ENCODE data around the gene ABHD14A.

DNA sequence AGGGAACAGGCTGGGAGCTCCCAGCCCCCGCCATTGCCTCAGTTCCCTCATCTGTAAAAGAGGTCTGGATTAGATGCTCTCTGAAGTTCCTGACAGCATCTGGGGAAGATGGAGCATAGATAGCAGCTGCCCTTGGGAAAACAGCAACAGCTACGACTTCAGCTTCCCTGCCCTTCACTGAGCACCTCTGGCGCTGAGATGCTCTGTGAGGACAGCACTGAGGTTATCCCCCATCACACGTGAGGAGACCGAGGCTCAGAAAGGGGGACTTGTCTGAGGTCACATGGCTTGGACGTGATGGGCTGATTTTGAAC is 31.9 kb downstream of the ABHD14A start:
- TF ChIP-seq GATA2 (IDR thresholded peaks at IDR 0.05; ENCODE audit: low read depth, low read length) (peak; percentile 73), GATA3 (IDR thresholded peaks at IDR 0.05; ENCODE audit: low read depth, low read length) (no peak)
